Lower leg skin (tissue), 3 donors: Measurements from ENCODE around the gene CD59.

Source experiments
- CTCF ChIP-seq, 3 donors: fragments of 450-650 bp; IDR thresholded peaks; one replicate each; pipeline ENCODE4 v1.5.1; 2016; ENCODE audit warnings: antibody characterized with exemption in 3 of 3, mild to moderate bottlenecking in 3 of 3, moderate library complexity in 2 of 3
- POLR2A ChIP-seq, 2 donors: fragments of 450-650 bp; IDR thresholded peaks; one replicate each; pipeline ENCODE4 v1.6.1; 2016 to 2017; ENCODE audit warnings: antibody characterized with exemption in 2 of 2, mild to moderate bottlenecking in 1 of 2, moderate library complexity in 1 of 2

GRCh38 chr11:33672273-33672672 lies 64.0 kb downstream of the CD59 start:
- no peak for TF ChIP-seq POLR2A (IDR thresholded peaks at IDR 0.05)
- TF ChIP-seq CTCF (IDR thresholded peaks at IDR 0.05), result no peak
